IMR-90 (cell line): ENCODE results near the gene ARHGAP24. TPM values are rescaled to one million over a fixed set of nuclear protein-coding genes. Genes with fewer than 3 reads are reported as not detected.

ENCODE experiments used
- ATAC-seq: fragments of 200-7000 bp; cut with Tn5 transposase; 2 replicates; pipeline ENCODE4 v1.9.1; 2020; ENCODE audit warnings: low read depth, mild to moderate bottlenecking, moderate library complexity
- BruUV-seq: library from RNA; stranded (reverse); fragments of 400-500 nt; replicated peaks from 2 replicates; lab custom pipeline; 2021; lab: Mats Ljungman, UMichigan
- CTCF ChIA-PET: fragments of 300-600 bp; formaldehyde crosslinking; extraction: SDS; loops from one replicate; lab custom pipeline; 2021; ENCODE audit warnings: antibody characterized with exemption; lab: Yijun Ruan, JAX
- POLR2A ChIA-PET: fragments of 300-600 bp; sonication (Branson Sonifier 250); formaldehyde crosslinking; loops from one replicate; lab custom pipeline; 2022; ENCODE audit warnings: antibody characterized with exemption; ENCODE audit not compliant: unreplicated experiment; lab: Charles Lee
- DNase-seq: peaks from one replicate; pipeline ENCODE4 v3.0.0; 2013
- H2AFZ ChIP-seq: replicated peaks from 2 replicates; pipeline ENCODE3; 2013; ENCODE audit warnings: low read length, mild to moderate bottlenecking; ENCODE audit not compliant: poor library complexity
- H2AK5ac ChIP-seq: 2 replicates; pipeline ENCODE4 v1.6.1; 2013; ENCODE audit warnings: low read depth, low read length, inconsistent platforms
- H2AK9ac ChIP-seq: replicated peaks from 2 replicates; pipeline ENCODE3; 2013; ENCODE audit warnings: mild to moderate bottlenecking, low read depth, low read length, moderate library complexity; ENCODE audit not compliant: poor library complexity
- H2BK120ac ChIP-seq: 2 replicates; pipeline ENCODE4 v1.6.1; 2013; ENCODE audit warnings: low read depth, low read length, inconsistent platforms
- H2BK15ac ChIP-seq: 3 replicates; pipeline ENCODE4 v1.6.1; 2013; ENCODE audit warnings: low read depth, low read length, inconsistent platforms
- H2BK20ac ChIP-seq: 2 replicates; pipeline ENCODE4 v1.6.1; 2013; ENCODE audit warnings: low read depth, mild to moderate bottlenecking, inconsistent platforms, low read length, moderate library complexity
- H2BK5ac ChIP-seq: 2 replicates; pipeline ENCODE4 v1.6.1; 2013; ENCODE audit warnings: mild to moderate bottlenecking, low read depth, low read length, inconsistent platforms; ENCODE audit not compliant: poor library complexity, severe bottlenecking
- H3K14ac ChIP-seq: replicated peaks from 2 replicates; pipeline ENCODE4 v1.6.1; 2013; ENCODE audit warnings: low read depth, low read length, inconsistent platforms
- H3K18ac ChIP-seq: 2 replicates; pipeline ENCODE4 v1.6.1; 2013; ENCODE audit warnings: low read depth, low read length, control low read depth
- H3K23ac ChIP-seq: 2 replicates; pipeline ENCODE4 v1.6.1; 2013; ENCODE audit warnings: low read depth, low read length, inconsistent platforms
- H3K27ac ChIP-seq: 2 replicates; pipeline ENCODE4 v1.5.1; 2013; ENCODE audit warnings: mild to moderate bottlenecking, control low read depth, low read length; ENCODE audit not compliant: insufficient read depth
- H3K27me3 ChIP-seq: 2 replicates; pipeline ENCODE4 v1.6.1; 2013; ENCODE audit warnings: low read length; ENCODE audit not compliant: control insufficient read depth, insufficient read depth
- H3K36me3 ChIP-seq: 2 replicates; pipeline ENCODE4 v1.6.1; 2013; ENCODE audit warnings: low read length, mixed read lengths; ENCODE audit not compliant: control insufficient read depth, insufficient read depth
- H3K4ac ChIP-seq: 2 replicates; pipeline ENCODE4 v1.6.1; 2013; ENCODE audit warnings: low read depth, low read length, inconsistent platforms
- H3K4me1 ChIP-seq: 2 replicates; pipeline ENCODE4 v1.6.1; 2013; ENCODE audit warnings: low read length, mixed read lengths; ENCODE audit not compliant: control insufficient read depth, insufficient read depth
- H3K4me2 ChIP-seq: 2 replicates; pipeline ENCODE4 v1.6.1; 2013; ENCODE audit warnings: low read depth, mild to moderate bottlenecking, control low read depth, low read length, moderate library complexity
- H3K4me3 ChIP-seq: 2 replicates; pipeline ENCODE4 v1.5.1; 2013; ENCODE audit warnings: low read depth, mild to moderate bottlenecking, control low read depth, low read length, moderate library complexity; ENCODE audit not compliant: insufficient read depth
- H3K56ac ChIP-seq: 2 replicates; pipeline ENCODE4 v1.6.1; 2013; ENCODE audit warnings: low read length, inconsistent platforms; ENCODE audit not compliant: insufficient read depth; ENCODE audit errors: extremely low read depth
- H3K79me1 ChIP-seq, 2 experiments: 2 replicates each; pipeline ENCODE4 v1.6.1; 2013; ENCODE audit warnings: low read length in 2 of 2, inconsistent platforms in 1 of 2, low read depth in 1 of 2
- H3K9ac ChIP-seq: 2 replicates; pipeline ENCODE4 v1.6.1; 2013; ENCODE audit warnings: low read depth, low read length, control low read depth
- H3K9me1 ChIP-seq: 2 replicates; pipeline ENCODE4 v1.6.1; 2013; ENCODE audit warnings: low read length, inconsistent platforms; ENCODE audit not compliant: insufficient read depth
- H3K9me3 ChIP-seq: 2 replicates; pipeline ENCODE4 v1.6.1; 2013; ENCODE audit warnings: low read length; ENCODE audit not compliant: control insufficient read depth, insufficient read depth
- H4K20me1 ChIP-seq: 2 replicates; pipeline ENCODE4 v1.6.1; 2013; ENCODE audit warnings: low read length, inconsistent platforms; ENCODE audit not compliant: insufficient read depth
- H4K5ac ChIP-seq: 2 replicates; pipeline ENCODE4 v1.6.1; 2013; ENCODE audit warnings: mild to moderate bottlenecking, low read depth, low read length, control low read depth
- H4K8ac ChIP-seq, 2 experiments: 2 replicates each; pipeline ENCODE4 v1.6.1; 2013; ENCODE audit warnings: low read depth in 2 of 2, low read length in 2 of 2, control low read depth in 1 of 2, inconsistent platforms in 1 of 2
- H4K91ac ChIP-seq: 2 replicates; pipeline ENCODE4 v1.6.1; 2013; ENCODE audit warnings: low read depth, low read length, inconsistent platforms; ENCODE audit not compliant: insufficient read depth
- CHD1 ChIP-seq: IDR thresholded peaks from 2 replicates; pipeline ENCODE4 v1.6.1; 2012; ENCODE audit warnings: low read depth, low read length, improper control_type of control experiment
- CTCF ChIP-seq: conservative IDR thresholded peaks from 2 replicates; pipeline ENCODE4 v1.5.1; 2012; ENCODE audit warnings: mild to moderate bottlenecking, low read depth, low read length, improper control_type of control experiment
- ELK1 ChIP-seq: fragments of 150-350 bp; IDR thresholded peaks from 2 replicates; pipeline ENCODE4 v1.6.1; 2016; ENCODE audit warnings: low read depth, mild to moderate bottlenecking, low read length, moderate library complexity, borderline replicate concordance
- FOS ChIP-seq: fragments of 150-350 bp; IDR thresholded peaks from 2 replicates; pipeline ENCODE4 v1.6.1; 2016; ENCODE audit warnings: low read depth, low read length
- MAZ ChIP-seq: IDR thresholded peaks from 2 replicates; pipeline ENCODE4 v1.6.1; 2012; ENCODE audit warnings: low read depth, mild to moderate bottlenecking, low read length, improper control_type of control experiment, moderate library complexity, borderline replicate concordance
- MXI1 ChIP-seq: IDR thresholded peaks from 2 replicates; pipeline ENCODE4 v1.6.1; 2012; ENCODE audit warnings: low read depth, mild to moderate bottlenecking, low read length, moderate library complexity, borderline replicate concordance
- NFE2L2 ChIP-seq: fragments of 150-350 bp; IDR thresholded peaks from 2 replicates; pipeline ENCODE4 v1.6.1; 2016; ENCODE audit warnings: low read depth, mild to moderate bottlenecking, low read length
- RFX5 ChIP-seq: IDR thresholded peaks from 2 replicates; pipeline ENCODE4 v1.8.0; 2012; ENCODE audit warnings: low read depth, mild to moderate bottlenecking, low read length, moderate library complexity
- SMC3 ChIP-seq: fragments of 150-350 bp; IDR thresholded peaks from 2 replicates; pipeline ENCODE4 v1.6.1; 2016; ENCODE audit warnings: low read depth, mild to moderate bottlenecking, antibody characterized with exemption, low read length, moderate library complexity
- USF2 ChIP-seq: fragments of 150-350 bp; IDR thresholded peaks from 2 replicates; pipeline ENCODE4 v1.6.1; 2017; ENCODE audit warnings: mild to moderate bottlenecking, antibody characterized with exemption, low read length, low read depth
- WGBS, 2 experiments: methylation state at CpG; one replicate each; pipeline versions ENCODE4 v1.1.5 to v1.1.7; 2013; ENCODE audit warnings: missing lambda C conversion rate in 2 of 2; ENCODE audit not compliant: insufficient read length in 1 of 2; ENCODE audit errors: extremely low coverage in 2 of 2; 5-methylcytosine and 5-hydroxymethylcytosine counted together
- dilution Hi-C: fragments of 300-500 bp; cut with HindIII; formaldehyde crosslinking; loops from one replicate; pipeline ENCODE4 v1.14.3; 2018; ENCODE audit warnings: low sequenced_read_pairs; ENCODE audit not compliant: unreplicated experiment
- in situ Hi-C: fragments of 300-500 bp; cut with MboI; formaldehyde crosslinking; loops from 3 replicates; pipeline ENCODE4 v1.14.3; 2019; ENCODE audit warnings: low sequenced_read_pairs, inconsistent platforms, mixed read lengths
- intact Hi-C: fragments of 100-400 bp; cut with micrococcal nuclease; formaldehyde crosslinking; loops from 2 replicates; pipeline ENCODE4 v1.10.0; 2022
- polyA plus RNA-seq, 3 experiments: library from polyadenylated mRNA; depleted of rRNA; stranded (reverse); fragments of >200 nt; gene quantifications; 2 replicates each; pipeline ENCODE4 v1.2.3, GENCODE V29; 2012; ENCODE audit warnings: low replicate concordance in 1 of 3
- total RNA-seq: library from RNA; depleted of rRNA; stranded (reverse); fragments of >200 nt; gene quantifications from 2 replicates; pipeline ENCODE4 v1.2.3, GENCODE V29; 2012

ARHGAP24 gene
- total and polyA plus RNA-seq, 2 of the 4 experiments (the other 2 are of a cell fraction): 11.9 to 24.0 TPM

GRCh38 chr4:85696661-85697060 is 221.7 kb downstream of the ARHGAP24 start:
- H4K8ac ChIP-seq: no peak overlapping the region
- no CpG with 5 or more reads among the region's 2 CpGs for WGBS, 2 experiments
- no peak overlapping the region for H2AFZ ChIP-seq
- H3K4me2 ChIP-seq: no peak overlapping the region
- H3K36me3 ChIP-seq: no peaks in the 10 kb centered on the region
- ATAC-seq (no peak), DNase-seq (no peak)
- no peak overlapping the region for H2AK5ac ChIP-seq
- H3K4me3 ChIP-seq: no peak overlapping the region
- no peak overlapping the region for H2BK15ac ChIP-seq
- in situ Hi-C loops: no loop called here
- H3K56ac ChIP-seq: no peak overlapping the region
- H3K9me1 ChIP-seq: no peaks in the 10 kb centered on the region
- no peaks in the 10 kb centered on the region for H3K79me1 ChIP-seq
- no TSS peak for BruUV-seq
- no peak overlapping the region for H3K9ac ChIP-seq
- H3K18ac ChIP-seq: no peak overlapping the region
- no peak overlapping the region for H2BK20ac ChIP-seq
- no peak overlapping the region for H3K27ac ChIP-seq
- H3K23ac ChIP-seq: no peak overlapping the region
- no peaks in the 10 kb centered on the region; the same call in 1 of the 2 replicates for H3K27me3 ChIP-seq
- H3K4ac ChIP-seq: no peak overlapping the region
- intact Hi-C loops: no loop called here
- CTCF ChIA-PET: no interaction called here
- H2AK9ac ChIP-seq: no peak overlapping the region
- H2BK5ac ChIP-seq: no peak overlapping the region
- dilution Hi-C loops: no loop called here
- no peak overlapping the region for H2BK120ac ChIP-seq
- H3K9me3 ChIP-seq: no peaks in the 10 kb centered on the region
- no peak overlapping the region for H4K5ac ChIP-seq
- POLR2A ChIA-PET: no interaction called here
- TF ChIP-seq FOS (no peak), NFE2L2 (no peak), ELK1 (no peak), MAZ (no peak), MXI1 (no peak), USF2 (no peak), SMC3 (no peak), RFX5 (no peak), CTCF (no peak), CHD1 (no peak)
- no peaks in the 10 kb centered on the region for H4K20me1 ChIP-seq
- no peaks in the 10 kb centered on the region for H3K4me1 ChIP-seq
- no peak overlapping the region for H4K91ac ChIP-seq
- H3K14ac ChIP-seq: no peak overlapping the region
